Cardiac muscle cell (in vitro differentiated cells and primary cell): ENCODE results near the gene TMEM163. TPM values are rescaled to one million over a fixed set of nuclear protein-coding genes. Genes with fewer than 3 reads are reported as not detected.

ENCODE experiments used
- DNase-seq, 2 donors: peaks; one replicate each; pipeline versions ENCODE4 v3.0.0 to v3.0.0-alpha.2; 2010 to 2017; ENCODE audit warnings: low read depth in 1 of 2, low spot score in 1 of 2
- H3K27ac ChIP-seq: fragments of 200-600 bp; sonication (generic); 2 replicates; pipeline ENCODE4 v1.5.1; 2016
- H3K27me3 ChIP-seq: fragments of 200-600 bp; sonication (generic); 2 replicates; pipeline ENCODE4 v1.6.0; 2016; ENCODE audit warnings: control low read depth
- H3K36me3 ChIP-seq: fragments of 200-600 bp; sonication (generic); 2 replicates; pipeline ENCODE4 v1.5.1; 2016; ENCODE audit warnings: control low read depth
- H3K4me1 ChIP-seq: fragments of 200-600 bp; sonication (generic); 2 replicates; pipeline ENCODE4 v1.8.1; 2017; ENCODE audit warnings: low read depth, mild to moderate bottlenecking, mixed run types
- H3K4me3 ChIP-seq: fragments of 200-600 bp; sonication (generic); 2 replicates; pipeline ENCODE4 v1.5.1; 2016; ENCODE audit warnings: mild to moderate bottlenecking
- H3K9me3 ChIP-seq: fragments of 200-600 bp; sonication (generic); 2 replicates; pipeline ENCODE4 v1.5.1; 2017; ENCODE audit warnings: low read depth, mild to moderate bottlenecking, control low read depth
- CTCF ChIP-seq: IDR thresholded peaks from 2 replicates; pipeline ENCODE4 v1.5.1; 2012; ENCODE audit warnings: low read depth, mild to moderate bottlenecking, low read length
- polyA plus RNA-seq: library from polyadenylated mRNA; unstranded; fragments of >200 nt; fragmentation: Nextera tagmentation; extraction: Ambion mirVana; gene quantifications from 2 replicates; pipeline ENCODE4 v1.2.1, GENCODE V29; 2016
- total RNA-seq: library from RNA; depleted of rRNA; stranded (reverse); fragments of >200 nt; gene quantifications from 2 replicates; pipeline ENCODE4 v1.2.3, GENCODE V29; 2016

Gene TMEM163
- total and polyA plus RNA-seq, 2 experiments from 2014 or later, result 45.8 to 58.1 TPM

- Histone ChIP-seq H3K4me3 (no peak overlapping the region), H3K27ac (peak overlapping the region; percentile 93), H3K4me1 (peaks cover 71% of the 10 kb centered on the region), H3K9me3 (no peaks in the 10 kb centered on the region), H3K36me3 (no peaks in the 10 kb centered on the region), H3K27me3 (no peaks in the 10 kb centered on the region)
- peak in 1 of 2 donors; percentile 93 for DNase-seq
- TF ChIP-seq CTCF, result no peak
Measured at GRCh38 chr2:134676960-134677359, 41.8 kb downstream of the TMEM163 start.

- no peak overlapping the region for H3K4me3 ChIP-seq
- H3K27ac ChIP-seq, result peak overlapping the region; percentile 93
- H3K36me3 ChIP-seq, result no peaks in the 10 kb centered on the region
- peaks cover 69% of the 10 kb centered on the region for H3K4me1 ChIP-seq
- DNase-seq, result no peak
- H3K9me3 ChIP-seq, result no peaks in the 10 kb centered on the region
- TF ChIP-seq CTCF, result no peak
- H3K27me3 ChIP-seq, result no peaks in the 10 kb centered on the region
Measured at GRCh38 chr2:134675314-134675713, 43.5 kb downstream of the TMEM163 start.

GRCh38 chr2:134674687-134675086, 44.1 kb downstream of the TMEM163 start:
- Histone ChIP-seq H3K36me3 (no peaks in the 10 kb centered on the region), H3K27ac (no peak overlapping the region), H3K27me3 (no peaks in the 10 kb centered on the region), H3K9me3 (no peaks in the 10 kb centered on the region), H3K4me1 (peaks cover 67% of the 10 kb centered on the region), H3K4me3 (no peak overlapping the region)
- no peak for TF ChIP-seq CTCF
- DNase-seq, result no peak

GRCh38 chr2:134671513-134671912, 47.3 kb downstream of the TMEM163 start:
- peaks cover 37% of the 10 kb centered on the region for H3K4me1 ChIP-seq
- no peak for TF ChIP-seq CTCF
- no peaks in the 10 kb centered on the region for H3K27me3 ChIP-seq
- H3K27ac ChIP-seq, result no peak overlapping the region
- DNase-seq, result no peak
- no peaks in the 10 kb centered on the region for H3K36me3 ChIP-seq
- H3K4me3 ChIP-seq, result no peak overlapping the region
- H3K9me3 ChIP-seq, result no peaks in the 10 kb centered on the region

GRCh38 chr2:134670955-134671354, 47.8 kb downstream of the TMEM163 start:
- no peak for TF ChIP-seq CTCF
- Histone ChIP-seq H3K27me3 (no peaks in the 10 kb centered on the region), H3K27ac (no peak overlapping the region), H3K4me1 (peaks cover 32% of the 10 kb centered on the region), H3K9me3 (no peaks in the 10 kb centered on the region), H3K4me3 (no peak overlapping the region), H3K36me3 (no peaks in the 10 kb centered on the region)
- peak in 1 of 2 donors; percentile 40 for DNase-seq
